Fibroblast of mammary gland (primary cell): ENCODE measurements around the gene TAF11.
A peak's percentile ranks its signal among the peaks of the same experiment; 100 is the strongest.
"Not testable (repeated sequence)": the region's sequence is repeated elsewhere in the genome, so short reads cannot be mapped to it uniquely, and the experiment has no call there.

Source experiments
- DNase-seq: peaks from one replicate; pipeline ENCODE4 v3.0.0-alpha.2; 2010; ENCODE audit warnings: low read depth
- H3K4me3 ChIP-seq: 2 replicates; pipeline ENCODE4 v1.5.1; 2011; ENCODE audit warnings: low read depth, mild to moderate bottlenecking, low read length, moderate library complexity; ENCODE audit not compliant: control insufficient read depth
- CTCF ChIP-seq: conservative IDR thresholded peaks from 2 replicates; pipeline ENCODE4 v1.5.1; 2011; ENCODE audit warnings: low read depth, low read length, inconsistent platforms; ENCODE audit not compliant: control insufficient read depth, insufficient read depth

Gene TAF11

DNA sequence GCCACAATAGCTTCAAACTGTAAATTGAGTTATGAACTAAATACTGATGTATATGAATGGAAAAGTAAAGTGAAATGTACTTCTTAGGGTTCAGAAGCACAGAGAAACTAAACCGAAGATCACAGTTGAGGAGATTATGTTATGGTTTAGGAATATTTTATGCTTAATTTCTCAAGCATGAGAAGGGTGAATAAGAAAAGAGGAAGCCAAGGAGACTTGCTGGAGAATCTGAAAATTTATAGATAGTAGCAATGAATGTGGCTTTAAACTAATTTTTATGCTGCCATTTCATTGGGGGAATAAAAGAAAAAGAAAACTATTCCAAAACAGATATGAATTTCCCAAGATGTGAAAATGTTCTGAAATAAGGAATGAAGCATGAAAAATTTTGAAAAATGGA lies 6.9 kb upstream of the TAF11 start:
- TF ChIP-seq CTCF: no peak
- no peak overlapping the region for H3K4me3 ChIP-seq
- DNase-seq: no peak

- no peak overlapping the region for H3K4me3 ChIP-seq
- DNase-seq: no peak
- no peak for TF ChIP-seq CTCF
Measured at GRCh38 chr6:34891296-34891695, 3.5 kb upstream of the TAF11 start.

GRCh38 chr6:34890533-34890925 lies 2.7 kb upstream of the TAF11 start:
- no peak for DNase-seq
- H3K4me3 ChIP-seq: peak overlapping the region; percentile 98
- no peak for TF ChIP-seq CTCF

DNA sequence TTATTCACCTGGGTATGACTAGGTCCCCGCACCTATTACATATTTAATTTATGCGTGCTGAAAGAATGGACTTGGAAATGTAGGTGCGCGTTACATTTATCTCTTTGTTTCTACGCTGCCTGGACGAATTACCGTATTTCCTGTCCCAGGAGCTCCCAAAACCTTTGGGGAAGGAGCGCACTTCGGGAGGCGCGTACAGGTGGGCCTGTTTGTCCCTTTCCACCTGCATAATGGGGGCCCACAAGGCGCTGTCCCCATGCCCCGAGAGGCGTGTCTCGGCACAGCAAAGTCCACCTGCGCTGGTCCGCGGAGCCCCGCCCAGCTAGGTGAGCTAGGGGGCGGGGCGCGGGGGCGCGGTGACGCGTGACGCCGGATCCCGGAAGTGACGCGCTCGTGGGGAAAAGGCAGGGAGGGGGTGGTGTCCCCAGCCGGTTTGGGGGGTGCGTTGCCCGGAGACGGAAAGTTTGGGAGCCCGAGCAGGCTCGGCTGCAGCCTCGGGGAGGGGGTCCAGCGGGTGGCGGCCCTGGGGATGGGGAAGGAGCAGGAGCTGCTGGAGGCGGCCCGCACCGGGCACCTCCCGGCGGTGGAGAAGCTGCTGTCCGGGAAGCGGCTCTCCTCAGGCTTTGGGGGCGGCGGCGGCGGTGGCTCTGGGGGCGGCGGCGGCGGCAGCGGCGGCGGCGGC lies 1.2 kb upstream of the TAF11 start, which contains the start of gene ANKS1A:
TSS of gene ANKS1A (plus strand) at position 382 of the 682 bp plus-strand sequence. CDS start at position 530, 148 bp downstream.
- peak; percentile 20 for DNase-seq
- no peak for TF ChIP-seq CTCF
- peak within 1 kb of the TSS; percentile 98 for H3K4me3 ChIP-seq

GRCh38 chr6:34888514-34888856 lies 643 bp upstream of the TAF11 start:
- no peak for DNase-seq
- no peak for TF ChIP-seq CTCF
- H3K4me3 ChIP-seq: peak overlapping the region; percentile 98

DNA sequence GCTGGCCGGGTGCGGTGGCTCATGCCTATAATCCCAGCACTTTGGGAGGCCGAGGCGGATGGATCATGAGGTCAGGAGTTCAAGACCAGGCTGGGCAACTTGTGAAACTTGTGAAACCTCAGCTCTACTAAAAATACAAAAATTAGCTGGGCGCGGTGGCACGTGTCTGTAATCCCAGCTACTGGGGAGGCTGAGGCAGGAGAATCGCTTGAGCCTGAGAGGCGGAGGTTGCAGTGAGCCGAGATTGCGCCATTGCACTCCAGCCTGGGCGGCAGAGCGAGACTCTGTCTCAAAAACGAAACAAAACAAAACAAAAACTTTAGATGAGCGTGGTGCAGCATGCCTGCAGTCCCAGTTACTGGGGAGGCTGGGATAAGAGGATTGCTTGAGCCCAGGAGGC lies 2.0 kb downstream of the TAF11 start:
- not testable (repeated sequence) for H3K4me3 ChIP-seq

DNA sequence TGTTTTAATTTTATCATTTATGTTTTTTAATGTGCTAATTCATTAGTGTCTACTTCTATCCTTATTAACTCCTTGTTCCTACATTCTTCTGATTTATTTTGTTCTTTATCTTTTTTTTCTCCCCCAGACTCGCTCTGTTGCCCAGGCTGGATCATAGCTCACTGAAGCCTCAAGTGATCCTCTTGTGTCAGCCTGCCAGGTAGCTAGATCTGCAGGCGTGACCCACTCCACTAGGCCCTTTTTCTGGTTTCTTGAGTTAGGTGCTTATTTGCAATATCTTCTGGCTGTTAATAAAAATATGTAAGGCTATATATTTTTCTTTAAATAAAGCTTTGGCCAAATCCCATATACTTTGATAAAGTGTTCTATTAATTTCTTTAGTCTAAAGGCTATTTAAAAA lies 2.8 kb downstream of the TAF11 start:
- DNase-seq: no peak
- no peak for TF ChIP-seq CTCF
- no peak overlapping the region for H3K4me3 ChIP-seq

More for the DNA sequence above, 2.0 kb downstream of the TAF11 start:
- not testable (repeated sequence) for DNase-seq

GRCh38 chr6:34884073-34884472 lies 3.8 kb downstream of the TAF11 start:
- not testable (repeated sequence) for H3K4me3 ChIP-seq, DNase-seq
